MG63 (cell line): ENCODE results near the gene TSPAN10. TPM values are rescaled to one million over a fixed set of nuclear protein-coding genes. Genes with fewer than 3 reads are reported as not detected.
"Not testable (repeated sequence)": the region's sequence is repeated elsewhere in the genome, so short reads cannot be mapped to it uniquely, and the experiment has no call there.

Experiments used
- DNase-seq: peaks from one replicate; pipeline ENCODE4 v3.0.0-alpha.2; 2020
- H3K27me3 ChIP-seq: fragments of 250-450 bp; sonication (Bioruptor Pico); 2 replicates; pipeline ENCODE4 v1.5.1; 2020; ENCODE audit warnings: mild to moderate bottlenecking, moderate library complexity
- H3K36me3 ChIP-seq: fragments of 250-450 bp; sonication (Bioruptor Pico); 2 replicates; pipeline ENCODE4 v1.5.1; 2020; ENCODE audit warnings: mild to moderate bottlenecking, moderate library complexity
- H3K4me3 ChIP-seq: fragments of 250-450 bp; sonication (Bioruptor Pico); 2 replicates; pipeline ENCODE4 v1.5.1; 2020; ENCODE audit warnings: mild to moderate bottlenecking, moderate library complexity
- H3K9me3 ChIP-seq: fragments of 250-450 bp; sonication (Bioruptor Pico); 2 replicates; pipeline ENCODE4 v1.5.1; 2020; ENCODE audit warnings: mild to moderate bottlenecking, moderate library complexity
- total RNA-seq: library from RNA; depleted of rRNA; stranded (reverse); fragments of >200 nt; shearing (Covaris generic); gene quantifications from 2 replicates; pipeline ENCODE4 v1.2.3, GENCODE V29; 2014; ENCODE audit warnings: low replicate concordance

TSPAN10 gene
- total RNA-seq, 1 experiment from 2014 or later = 3.7 TPM

DNA sequence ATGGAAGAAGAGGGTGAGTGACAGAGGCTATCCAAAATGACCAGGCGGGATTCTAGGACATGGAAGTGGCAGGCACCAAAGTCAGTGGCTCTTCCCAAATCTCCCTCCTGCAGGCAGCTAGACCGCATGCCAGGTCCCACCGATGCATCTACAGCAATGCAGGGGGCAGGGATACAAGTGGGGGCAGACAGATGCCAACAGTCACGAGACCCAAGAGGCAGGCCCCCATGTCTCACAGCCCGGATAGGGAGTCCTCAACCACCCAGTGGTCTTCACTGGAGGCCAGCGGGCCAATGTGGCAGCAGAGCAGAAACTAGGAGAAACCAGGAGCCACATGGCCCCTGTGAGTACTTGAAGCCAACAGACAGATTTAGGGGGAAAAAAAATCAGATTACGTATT lies 20.1 kb upstream of the TSPAN10 start:
- no peak for DNase-seq
- H3K27me3 ChIP-seq = no peaks in the 10 kb centered on the region
- H3K4me3 ChIP-seq = no peak overlapping the region
- H3K36me3 ChIP-seq = peaks cover 83% of the 10 kb centered on the region
- no peaks in the 10 kb centered on the region; the same call in 1 of the 2 replicates for H3K9me3 ChIP-seq

DNA sequence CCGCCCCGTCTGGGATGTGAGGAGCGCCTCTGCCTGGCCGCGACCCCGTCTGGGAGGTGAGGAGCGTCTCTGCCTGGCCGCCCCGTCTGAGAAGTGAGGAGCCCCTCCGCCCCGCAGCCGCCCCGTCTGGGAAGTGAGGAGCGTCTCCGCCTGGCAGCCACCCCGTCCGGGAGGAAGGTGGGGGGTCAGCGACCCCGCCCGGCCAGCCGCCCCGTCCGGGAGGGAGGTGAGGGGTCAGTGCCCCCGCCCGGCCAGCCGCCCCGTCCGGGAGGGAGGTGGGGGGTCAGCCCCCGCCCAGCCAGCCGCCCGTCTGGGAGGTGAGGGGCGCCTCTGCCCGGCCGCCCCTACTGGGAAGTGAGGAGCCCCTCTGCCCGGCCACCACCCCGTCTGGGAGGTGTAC lies 18.7 kb upstream of the TSPAN10 start:
- H3K4me3 ChIP-seq, H3K27me3 ChIP-seq, H3K9me3 ChIP-seq, DNase-seq: not testable (repeated sequence)
- peaks cover 84% of the 10 kb centered on the region for H3K36me3 ChIP-seq

GRCh38 chr17:81621494-81622130 lies 15.4 kb upstream of the TSPAN10 start:
- H3K36me3 ChIP-seq = peaks cover 86% of the 10 kb centered on the region
- no peak overlapping the region for H3K4me3 ChIP-seq
- no peaks in the 10 kb centered on the region; the same call in 1 of the 2 replicates for H3K9me3 ChIP-seq
- no peaks in the 10 kb centered on the region for H3K27me3 ChIP-seq
- DNase-seq = no peak

- no peak overlapping the region for H3K4me3 ChIP-seq
- H3K9me3 ChIP-seq = no peaks in the 10 kb centered on the region
- no peaks in the 10 kb centered on the region for H3K27me3 ChIP-seq
- DNase-seq = no peak
- H3K36me3 ChIP-seq = peaks cover 72% of the 10 kb centered on the region
Measured at GRCh38 chr17:81630274-81630673, 6.7 kb upstream of the TSPAN10 start.

DNA sequence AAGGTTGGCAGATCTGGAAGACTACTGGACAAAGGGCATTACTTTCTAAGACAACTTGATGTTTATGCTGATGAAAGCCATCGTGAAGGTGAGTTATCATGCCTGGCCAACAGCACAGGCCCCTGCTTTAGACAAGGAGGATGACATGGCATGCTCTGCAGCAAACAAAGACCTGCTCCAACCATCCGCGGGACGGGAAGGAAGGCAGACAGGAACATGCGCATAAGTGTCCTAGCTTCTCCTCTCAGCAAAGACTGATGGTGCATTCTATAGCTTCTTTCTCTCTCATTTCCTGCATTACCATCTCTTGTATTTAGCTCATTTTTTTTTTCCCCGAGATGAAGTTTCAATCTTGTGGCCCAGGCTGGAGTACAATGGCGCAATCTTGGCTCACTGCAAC lies 5.5 kb upstream of the TSPAN10 start:
- no peak overlapping the region for H3K4me3 ChIP-seq
- H3K36me3 ChIP-seq = peaks cover 69% of the 10 kb centered on the region
- no peaks in the 10 kb centered on the region for H3K27me3 ChIP-seq
- DNase-seq = no peak
- no peaks in the 10 kb centered on the region for H3K9me3 ChIP-seq

DNA sequence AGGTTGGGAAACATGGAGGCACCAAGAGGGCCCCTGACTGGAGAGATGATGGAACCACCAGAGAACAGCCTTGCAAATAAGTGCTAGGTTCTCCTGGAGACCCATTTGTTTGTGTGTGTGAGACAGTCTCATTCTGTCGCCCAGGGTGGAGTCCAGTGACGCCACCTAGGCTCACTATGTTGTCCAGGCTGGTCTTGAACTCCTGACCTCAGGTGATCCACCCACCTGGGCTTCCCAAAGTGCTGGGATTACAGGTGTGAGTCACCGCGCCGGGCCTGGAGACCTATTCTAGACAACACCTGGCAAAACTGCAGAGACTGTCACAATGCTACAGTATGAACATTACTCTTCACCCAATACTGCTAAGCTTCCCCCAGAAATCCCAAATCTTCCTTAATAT lies 1.6 kb upstream of the TSPAN10 start:
- Histone ChIP-seq H3K27me3 (no peaks in the 10 kb centered on the region), H3K4me3 (peak overlapping the region; percentile 97), H3K9me3 (no peaks in the 10 kb centered on the region), H3K36me3 (peaks cover 34% of the 10 kb centered on the region)
- no peak for DNase-seq

DNA sequence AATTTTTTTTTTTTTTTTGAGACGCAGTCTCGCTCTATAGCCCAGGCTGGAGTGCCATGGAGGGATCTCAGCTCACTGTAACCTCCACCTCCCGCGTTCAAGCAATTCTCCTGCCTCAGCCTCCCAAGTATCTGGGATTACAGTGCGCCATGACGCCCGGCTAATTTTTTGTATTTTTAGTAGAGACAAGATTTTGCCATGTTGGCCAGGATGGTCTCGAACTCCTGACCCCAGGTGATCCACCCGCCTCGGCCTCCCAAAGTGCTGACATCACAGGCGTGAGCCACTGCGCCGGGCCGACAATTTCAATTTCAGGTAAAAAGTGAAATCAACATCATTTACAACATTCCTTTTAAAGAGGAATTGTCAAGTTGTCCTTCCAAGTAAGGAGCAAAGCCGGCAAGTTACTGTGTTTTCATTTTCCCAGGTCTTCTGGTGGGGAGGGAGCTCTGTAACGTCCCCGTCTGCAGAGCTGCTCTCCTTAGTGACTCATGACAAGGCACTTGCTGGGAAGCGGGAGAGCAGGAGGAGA lies 957 bp upstream of the TSPAN10 start:
- Histone ChIP-seq H3K4me3 (peak overlapping the region; percentile 97), H3K36me3 (peaks cover 28% of the 10 kb centered on the region), H3K27me3 (no peaks in the 10 kb centered on the region), H3K9me3 (no peaks in the 10 kb centered on the region)
- peak; percentile 45 for DNase-seq

GRCh38 chr17:81638683-81639082 lies 1.7 kb downstream of the TSPAN10 start:
- no peaks in the 10 kb centered on the region for H3K9me3 ChIP-seq
- H3K27me3 ChIP-seq = no peaks in the 10 kb centered on the region
- peaks cover 17% of the 10 kb centered on the region for H3K36me3 ChIP-seq
- no peak for DNase-seq
- H3K4me3 ChIP-seq = no peak overlapping the region

DNA sequence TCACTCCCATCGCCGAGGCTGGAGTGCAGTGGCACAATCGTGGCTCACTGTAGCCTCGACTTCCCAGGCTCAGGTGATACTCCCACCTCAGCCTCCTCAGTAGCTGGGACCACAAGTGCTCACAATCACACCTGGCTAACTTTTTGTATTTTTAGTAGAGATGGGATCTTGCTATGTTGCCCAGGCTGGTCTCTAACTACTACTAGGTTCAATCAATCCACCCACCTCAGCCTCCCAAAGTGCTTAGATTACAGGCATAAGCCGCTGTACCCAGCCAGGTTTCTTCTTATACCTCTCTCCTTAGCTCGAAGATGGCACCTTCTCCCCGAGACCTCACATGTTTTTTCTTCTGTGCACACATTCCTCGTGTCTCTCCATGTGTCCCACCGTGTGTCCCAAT lies 3.0 kb downstream of the TSPAN10 start:
- no peak overlapping the region for H3K4me3 ChIP-seq
- H3K27me3 ChIP-seq = no peaks in the 10 kb centered on the region
- H3K36me3 ChIP-seq = peaks cover 11% of the 10 kb centered on the region
- DNase-seq = no peak
- no peaks in the 10 kb centered on the region for H3K9me3 ChIP-seq

GRCh38 chr17:81641825-81642489 lies 5.0 kb downstream of the TSPAN10 start:
- DNase-seq = peak; percentile 80
- Histone ChIP-seq H3K27me3 (no peaks in the 10 kb centered on the region), H3K4me3 (no peak overlapping the region), H3K9me3 (no peaks in the 10 kb centered on the region), H3K36me3 (no peaks in the 10 kb centered on the region)

- no peak for DNase-seq
- H3K27me3 ChIP-seq = no peaks in the 10 kb centered on the region
- H3K4me3 ChIP-seq = no peak overlapping the region
- no peaks in the 10 kb centered on the region for H3K36me3 ChIP-seq
- H3K9me3 ChIP-seq = peaks cover 6% of the 10 kb centered on the region; the same call in 1 of the 2 replicates
Measured at GRCh38 chr17:81644496-81644895, 7.5 kb downstream of the TSPAN10 start.

- H3K4me3 ChIP-seq = no peak overlapping the region
- H3K9me3 ChIP-seq = peaks cover 6% of the 10 kb centered on the region; the same call in 1 of the 2 replicates
- no peaks in the 10 kb centered on the region for H3K36me3 ChIP-seq
- DNase-seq = no peak
- H3K27me3 ChIP-seq = no peaks in the 10 kb centered on the region
Measured at GRCh38 chr17:81644976-81645952, 8.3 kb downstream of the TSPAN10 start.

- no peak for DNase-seq
- peaks cover 6% of the 10 kb centered on the region; the same call in 1 of the 2 replicates for H3K9me3 ChIP-seq
- H3K27me3 ChIP-seq = no peaks in the 10 kb centered on the region
Measured at GRCh38 chr17:81646869-81647600, 10.0 kb downstream of the TSPAN10 start.

DNA sequence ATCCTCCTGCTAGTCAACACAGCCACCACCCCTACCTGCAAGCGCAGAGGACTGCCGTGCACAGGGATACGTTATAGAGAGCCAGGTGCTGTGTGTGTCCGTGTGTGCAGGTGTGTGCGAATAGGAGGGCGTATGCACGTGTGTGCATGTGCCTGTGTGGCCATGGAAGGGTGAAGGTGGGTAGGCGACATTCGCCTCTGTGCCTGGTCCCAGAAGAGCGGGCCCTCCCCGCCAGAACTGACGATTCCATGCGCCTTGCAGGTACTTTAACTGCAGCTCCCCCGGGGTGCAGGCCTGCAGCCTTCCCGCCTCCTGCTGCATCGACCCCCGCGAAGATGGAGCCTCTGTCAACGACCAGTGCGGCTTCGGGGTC lies 10.6 kb downstream of the TSPAN10 start:
- Histone ChIP-seq H3K9me3 (peaks cover 6% of the 10 kb centered on the region; the same call in 1 of the 2 replicates), H3K36me3 (no peaks in the 10 kb centered on the region), H3K27me3 (no peaks in the 10 kb centered on the region), H3K4me3 (no peak overlapping the region)
- DNase-seq = no peak

More at GRCh38 chr17:81646869-81647600, 10.0 kb downstream of the TSPAN10 start:
- Histone ChIP-seq H3K4me3 (no peak overlapping the region), H3K36me3 (no peaks in the 10 kb centered on the region)

- DNase-seq = no peak
- H3K9me3 ChIP-seq = peaks cover 6% of the 10 kb centered on the region; the same call in 1 of the 2 replicates
- H3K36me3 ChIP-seq = no peaks in the 10 kb centered on the region
- H3K27me3 ChIP-seq = no peaks in the 10 kb centered on the region
- no peak overlapping the region for H3K4me3 ChIP-seq
Measured at GRCh38 chr17:81648013-81648706, 11.2 kb downstream of the TSPAN10 start.

DNA sequence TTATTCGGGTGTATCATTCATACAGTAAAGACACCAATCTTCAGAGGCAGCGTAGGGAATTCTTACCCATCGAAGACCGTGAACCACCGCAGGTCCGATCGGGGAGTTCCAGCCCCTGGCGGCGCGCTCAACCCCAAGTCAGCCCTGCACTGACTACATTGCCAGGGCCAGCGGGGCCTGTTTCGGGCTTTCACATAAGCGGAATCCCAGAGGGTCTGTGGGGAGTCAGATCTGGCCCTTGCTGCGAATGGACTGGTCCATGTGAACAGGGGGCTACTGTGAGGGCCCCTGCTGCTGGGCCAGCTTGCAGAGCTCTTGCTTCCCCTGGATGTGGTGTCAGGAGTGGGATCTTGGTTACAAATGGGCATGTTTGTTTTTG lies 11.7 kb downstream of the TSPAN10 start:
- no peak for DNase-seq
- no peak overlapping the region for H3K4me3 ChIP-seq
- H3K27me3 ChIP-seq = no peaks in the 10 kb centered on the region
- H3K36me3 ChIP-seq = no peaks in the 10 kb centered on the region
- peaks cover 6% of the 10 kb centered on the region; the same call in 1 of the 2 replicates for H3K9me3 ChIP-seq
